H9 (cell line): ENCODE measurements around the gene INPP5F. TPM values are rescaled to one million over a fixed set of nuclear protein-coding genes. Genes with fewer than 3 reads are reported as not detected.

Experiments used
- DNase-seq: peaks from one replicate; pipeline ENCODE4 v3.0.0-alpha.2; 2017
- H2AFZ ChIP-seq: one replicate; pipeline ENCODE4 v1.6.1; 2013; ENCODE audit warnings: mild to moderate bottlenecking, low read length, control low read depth, moderate library complexity
- H2AK5ac ChIP-seq: 2 replicates; pipeline ENCODE4 v1.6.1; 2013; ENCODE audit warnings: low read length, control low read depth, mixed read lengths; ENCODE audit not compliant: insufficient read length
- H2BK120ac ChIP-seq: one replicate; pipeline ENCODE4 v1.6.1; 2013; ENCODE audit warnings: low read depth, mild to moderate bottlenecking, low read length, control low read depth, inconsistent platforms; ENCODE audit not compliant: poor library complexity, severe bottlenecking
- H2BK12ac ChIP-seq: 2 replicates; pipeline ENCODE4 v1.6.1; 2013; ENCODE audit warnings: low read length, control low read depth, mixed read lengths, low read depth; ENCODE audit not compliant: insufficient read length
- H2BK15ac ChIP-seq: 2 replicates; pipeline ENCODE4 v1.6.1; 2013; ENCODE audit warnings: low read depth, low read length, control low read depth
- H2BK20ac ChIP-seq: one replicate; pipeline ENCODE4 v1.6.1; 2013; ENCODE audit warnings: low read depth, mild to moderate bottlenecking, low read length, control low read depth, inconsistent platforms; ENCODE audit not compliant: poor library complexity, severe bottlenecking
- H2BK5ac ChIP-seq: 2 replicates; pipeline ENCODE4 v1.6.1; 2013; ENCODE audit warnings: low read length, control low read depth, mixed read lengths; ENCODE audit not compliant: insufficient read length
- H3K14ac ChIP-seq: 2 replicates; pipeline ENCODE4 v1.6.1; 2013; ENCODE audit warnings: low read length, control low read depth; ENCODE audit not compliant: insufficient read depth
- H3K18ac ChIP-seq: 2 replicates; pipeline ENCODE4 v1.6.1; 2013; ENCODE audit warnings: low read depth, mild to moderate bottlenecking, mixed read lengths, low read length, control low read depth; ENCODE audit not compliant: insufficient read length
- H3K23ac ChIP-seq: 2 replicates; pipeline ENCODE4 v1.6.1; 2013; ENCODE audit warnings: low read length, control low read depth, mixed read lengths, low read depth; ENCODE audit not compliant: insufficient read length
- H3K23me2 ChIP-seq: 2 replicates; pipeline ENCODE4 v1.6.1; 2013; ENCODE audit warnings: low read depth, mild to moderate bottlenecking, mixed read lengths, low read length, control low read depth; ENCODE audit not compliant: insufficient read length, poor library complexity, severe bottlenecking
- H3K27ac ChIP-seq: 2 replicates; pipeline ENCODE4 v1.5.1; 2013; ENCODE audit warnings: low read length, control low read depth, mixed read lengths, low read depth; ENCODE audit not compliant: insufficient read length
- H3K27me3 ChIP-seq: 2 replicates; pipeline ENCODE4 v1.6.1; 2013; ENCODE audit warnings: low read length, control low read depth, inconsistent platforms; ENCODE audit not compliant: insufficient read depth
- H3K4ac ChIP-seq: 2 replicates; pipeline ENCODE4 v1.6.1; 2013; ENCODE audit warnings: low read depth, mild to moderate bottlenecking, control low read depth, inconsistent platforms, low read length, moderate library complexity
- H3K4me1 ChIP-seq: 2 replicates; pipeline ENCODE4 v1.6.1; 2013; ENCODE audit warnings: low read length, control low read depth, inconsistent platforms; ENCODE audit not compliant: insufficient read depth
- H3K4me2 ChIP-seq: 2 replicates; pipeline ENCODE4 v1.6.1; 2013; ENCODE audit warnings: low read length, control low read depth, mixed read lengths; ENCODE audit not compliant: insufficient read length, insufficient read depth
- H3K56ac ChIP-seq: 2 replicates; pipeline ENCODE4 v1.6.1; 2013; ENCODE audit warnings: low read depth, mild to moderate bottlenecking, mixed read lengths, low read length, control low read depth; ENCODE audit not compliant: insufficient read length
- H3K79me1 ChIP-seq: 2 replicates; pipeline ENCODE4 v1.6.1; 2013; ENCODE audit warnings: low read depth, mild to moderate bottlenecking, moderate library complexity, low read length, control low read depth, inconsistent platforms; ENCODE audit not compliant: insufficient read depth, poor library complexity, severe bottlenecking
- H3K79me2 ChIP-seq: 2 replicates; pipeline ENCODE4 v1.6.1; 2013; ENCODE audit warnings: low read length, control low read depth, inconsistent platforms; ENCODE audit not compliant: insufficient read depth
- H3K9ac ChIP-seq: 2 replicates; pipeline ENCODE4 v1.6.1; 2013; ENCODE audit warnings: low read length, control low read depth, mixed read lengths; ENCODE audit not compliant: insufficient read length; ENCODE audit errors: extremely low read depth
- H3K9me3 ChIP-seq: one replicate; pipeline ENCODE4 v1.6.1; 2013; ENCODE audit warnings: low read depth, low read length, inconsistent platforms; ENCODE audit not compliant: control insufficient read depth
- H3T11ph ChIP-seq: one replicate; pipeline ENCODE4 v1.6.1; 2013; ENCODE audit warnings: mild to moderate bottlenecking, low read length, control low read depth, inconsistent platforms
- H4K20me1 ChIP-seq: one replicate; pipeline ENCODE4 v1.6.1; 2013; ENCODE audit not compliant: control insufficient read depth, insufficient read length, insufficient read depth
- H4K5ac ChIP-seq: 2 replicates; pipeline ENCODE4 v1.6.1; 2013; ENCODE audit warnings: low read depth, mild to moderate bottlenecking, mixed read lengths, low read length, control low read depth; ENCODE audit not compliant: insufficient read length
- H4K8ac ChIP-seq: replicated peaks from 2 replicates; pipeline ENCODE4 v1.6.1; 2013; ENCODE audit warnings: low read length, control low read depth, mixed read lengths, low read depth; ENCODE audit not compliant: insufficient read length
- H4K91ac ChIP-seq: 2 replicates; pipeline ENCODE4 v1.6.1; 2013; ENCODE audit warnings: low read depth, mild to moderate bottlenecking, moderate library complexity, mixed read lengths, low read length, control low read depth; ENCODE audit not compliant: insufficient read length
- H3K27ac Mint-ChIP-seq, 3 experiments: 2 replicates in 2 of 3; 3 replicates in 1 of 3; pipeline ENCODE4 v1.8.0; 2020 to 2021; ENCODE audit warnings: mixed read lengths in 3 of 3, mild to moderate bottlenecking in 1 of 3, moderate library complexity in 1 of 3
- H3K27me3 Mint-ChIP-seq: 2 replicates; pipeline ENCODE4 v1.8.0; 2021; ENCODE audit warnings: low read depth, mild to moderate bottlenecking, moderate library complexity, mixed read lengths
- H3K36me3 Mint-ChIP-seq, 3 experiments: 2 replicates in 2 of 3; 3 replicates in 1 of 3; pipeline ENCODE4 v1.8.0; 2020 to 2021; ENCODE audit warnings: low read depth in 3 of 3, mixed read lengths in 3 of 3; ENCODE audit not compliant: insufficient read depth in 1 of 3
- H3K4me1 Mint-ChIP-seq, 2 experiments: 2 replicates each; pipeline ENCODE4 v1.8.0; 2020; ENCODE audit warnings: mixed read lengths in 2 of 2
- H3K4me3 Mint-ChIP-seq, 2 experiments: 2 replicates in 1 of 2; 3 replicates in 1 of 2; pipeline ENCODE4 v1.8.0; 2020 to 2021; ENCODE audit warnings: mild to moderate bottlenecking in 2 of 2, mixed read lengths in 2 of 2, moderate library complexity in 1 of 2
- H3K9me3 Mint-ChIP-seq, 2 experiments: 2 replicates in 1 of 2; 3 replicates in 1 of 2; pipeline ENCODE4 v1.8.0; 2020; ENCODE audit warnings: mild to moderate bottlenecking in 2 of 2, mixed read lengths in 2 of 2, moderate library complexity in 1 of 2
- CTCF ChIP-seq: fragments of 200-600 bp; sonication (generic); conservative IDR thresholded peaks from 3 replicates; pipeline ENCODE4 v1.8.0; 2021; ENCODE audit warnings: antibody characterized with exemption, mild to moderate bottlenecking
- WGBS: extraction: QIAGEN DNeasy Blood & Tissue Kit; methylation state at CpG from one replicate; pipeline ENCODE4 v1.1.7; 2013; ENCODE audit warnings: missing lambda C conversion rate, low lambda C conversion rate, mixed read lengths; ENCODE audit not compliant: insufficient read length; ENCODE audit errors: extremely low coverage; 5-methylcytosine and 5-hydroxymethylcytosine counted together
- total RNA-seq: library from RNA; stranded (reverse); gene quantifications from 2 replicates; pipeline ENCODE4 v1.2.1, GENCODE V29; 2021

INPP5F gene
- total RNA-seq, 1 experiment from 2014 or later = 108 TPM

- H3K9ac ChIP-seq = no peak overlapping the region
- no peak overlapping the region for H2AK5ac ChIP-seq
- H3K79me2 ChIP-seq = no peaks in the 10 kb centered on the region
- H3K56ac ChIP-seq = no peak overlapping the region
- no peak overlapping the region for H4K91ac ChIP-seq
- H3K18ac ChIP-seq = no peak overlapping the region
- no peak overlapping the region for H2BK20ac ChIP-seq
- Mint-ChIP-seq H3K27me3 (no peaks in the 10 kb centered on the region), H3K27ac (peak overlapping the region in 1 of 3 experiments; percentile 13; a peak in 1 of 7 replicates), H3K4me3 (no peak overlapping the region), H3K9me3 (peaks cover 0 to under 1% of the 10 kb centered on the region in 2 experiments; a peak in 2 of 5 replicates), H3K4me1 (peaks cover 15 to 21% of the 10 kb centered on the region in 2 experiments), H3K36me3 (peaks cover 2 to 8% (median 4%) of the 10 kb centered on the region in 3 experiments; a peak in 6 of 7 replicates)
- H3K79me1 ChIP-seq = no peaks in the 10 kb centered on the region
- no peaks in the 10 kb centered on the region for H4K20me1 ChIP-seq
- no peak overlapping the region for H3K23ac ChIP-seq
- no peak overlapping the region for H2BK15ac ChIP-seq
- H3K23me2 ChIP-seq = no peaks in the 10 kb centered on the region
- H3K27ac ChIP-seq = no peak overlapping the region
- H3T11ph ChIP-seq = no peak overlapping the region
- no peak for TF ChIP-seq CTCF
- no peak overlapping the region for H3K14ac ChIP-seq
- no peak overlapping the region for H2AFZ ChIP-seq
- no peak overlapping the region for H2BK120ac ChIP-seq
- no peaks in the 10 kb centered on the region for H3K9me3 ChIP-seq
- no peak overlapping the region for H2BK5ac ChIP-seq
- H2BK12ac ChIP-seq = no peak overlapping the region
- no peak overlapping the region for H4K8ac ChIP-seq
- no peaks in the 10 kb centered on the region for H3K4me1 ChIP-seq
- no peak overlapping the region for H4K5ac ChIP-seq
- no peak overlapping the region for H3K4ac ChIP-seq
- no peak for DNase-seq
- no peak overlapping the region for H3K4me2 ChIP-seq
- no peaks in the 10 kb centered on the region for H3K27me3 ChIP-seq
- no CpG with 5 or more reads among the region's 2 CpGs for WGBS
Observed at GRCh38 chr10:119753309-119753708, 27.5 kb downstream of the INPP5F start.
